Prostate gland (tissue), 2 donors: Measurements from ENCODE around the gene PHF11. TPM values are rescaled to one million over a fixed set of nuclear protein-coding genes. Genes with fewer than 3 reads are reported as not detected.

Experiments
- DNase-seq: peaks from one replicate; pipeline ENCODE4 v3.0.0-alpha.2; 2019; ENCODE audit warnings: low spot score
- H3K27ac ChIP-seq, 2 donors: fragments of 200-600 bp; sonication (generic); 2 replicates each; pipeline ENCODE4 v1.5.1; 2017 to 2019
- H3K27me3 ChIP-seq: fragments of 200-600 bp; sonication (generic); replicated peaks from 2 replicates; pipeline ENCODE4 v1.5.1; 2019; ENCODE audit not compliant: insufficient read depth
- H3K36me3 ChIP-seq, 2 donors: fragments of 200-600 bp; sonication (generic); 1 replicate in 1 of 2; 2 replicates in 1 of 2; pipeline versions ENCODE4 v1.5.1 to v1.8.1; 2017 to 2019
- H3K4me1 ChIP-seq: fragments of 200-600 bp; sonication (generic); replicated peaks from 2 replicates; pipeline ENCODE4 v1.5.1; 2019
- H3K4me3 ChIP-seq, 2 donors: fragments of 200-600 bp; sonication (generic); 2 replicates each; pipeline ENCODE4 v1.5.1; 2017 to 2019
- H3K9me3 ChIP-seq: fragments of 200-600 bp; sonication (generic); 2 replicates; pipeline ENCODE4 v1.5.1; 2017
- CTCF ChIP-seq, 4 experiments: fragments of 200-600 bp in 2 of 4; fragments of 450-650 bp in 2 of 4; sonication (generic) in 2 of 4; IDR thresholded peaks; 1 replicate in 3 of 4; 2 replicates in 1 of 4; pipeline ENCODE4 v1.5.1; 2016 to 2019; ENCODE audit warnings: antibody characterized with exemption in 4 of 4, mild to moderate bottlenecking in 2 of 4, moderate library complexity in 2 of 4
- POLR2A ChIP-seq: fragments of 450-650 bp; IDR thresholded peaks from one replicate; pipeline ENCODE4 v1.6.1; 2016; ENCODE audit warnings: antibody characterized with exemption, mild to moderate bottlenecking
- POLR2AphosphoS5 ChIP-seq: sonication (generic); formaldehyde crosslinking; IDR thresholded peaks from one replicate; pipeline ENCODE4 v1.6.1; 2017; ENCODE audit warnings: antibody characterized with exemption
- WGBS: methylation state at CpG from one replicate; pipeline ENCODE4 v1.1.5; 2018; 5-methylcytosine and 5-hydroxymethylcytosine counted together
- intact Hi-C: fragments of 100-400 bp; cut with DNase I; formaldehyde crosslinking; loops from one replicate; pipeline ENCODE4 v1.14.2; 2022
- total RNA-seq, 2 donors: library from RNA; depleted of rRNA; stranded (reverse); fragments of >200 nt; gene quantifications; one replicate each; pipeline ENCODE4 v1.1.0, GENCODE V29; 2016

The PHF11 gene
- total RNA-seq, 2 donors from 2014 or later = 28.5 to 29.5 TPM

- no peaks in the 10 kb centered on the region for H3K27me3 ChIP-seq
- DNase-seq = no peak
- intact Hi-C loops = no loop called here
- no peak overlapping the region for H3K4me3 ChIP-seq
- H3K4me1 ChIP-seq = no peaks in the 10 kb centered on the region
- H3K36me3 ChIP-seq = no peaks in the 10 kb centered on the region
- no peak for TF ChIP-seq POLR2A
- no peak for TF ChIP-seq CTCF (IDR thresholded peaks at IDR 0.05)
- no peak for TF ChIP-seq POLR2AphosphoS5
- no peaks in the 10 kb centered on the region for H3K9me3 ChIP-seq
- 79% methylated on average over 7 of the region's 7 CpGs for WGBS
- no peak overlapping the region for H3K27ac ChIP-seq
Measured at GRCh38 chr13:49540552-49540951, 44.8 kb downstream of the PHF11 start.

GRCh38 chr13:49543656-49544055, 47.9 kb downstream of the PHF11 start:
- no peak for TF ChIP-seq POLR2AphosphoS5
- TF ChIP-seq POLR2A = no peak
- TF ChIP-seq CTCF (IDR thresholded peaks at IDR 0.05) = no peak

DNA sequence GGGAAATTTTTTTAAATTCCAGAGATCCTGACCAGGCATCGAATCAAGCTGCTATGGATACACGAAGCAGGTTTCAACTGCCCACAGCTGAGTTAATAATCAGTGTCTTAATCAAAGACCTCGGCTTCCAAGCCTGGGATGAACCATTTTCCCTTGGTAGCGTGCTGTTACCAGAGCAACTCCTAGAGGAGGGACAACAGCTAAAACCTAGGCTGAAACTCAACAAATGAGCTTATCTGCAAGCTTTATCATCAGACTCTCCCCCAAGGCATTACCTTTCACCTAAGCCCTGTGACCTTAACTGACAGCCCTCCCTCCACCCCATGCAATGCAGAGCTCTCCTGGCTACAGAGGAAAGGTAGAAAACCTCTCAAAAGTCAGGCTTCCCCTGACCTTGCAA, 49.9 kb downstream of the PHF11 start:
- WGBS = 76% methylated on average over 4 of the region's 4 CpGs
- no peak for TF ChIP-seq POLR2AphosphoS5
- TF ChIP-seq CTCF (IDR thresholded peaks at IDR 0.05) = no peak
- TF ChIP-seq POLR2A = no peak
- Histone ChIP-seq H3K9me3 (no peaks in the 10 kb centered on the region), H3K4me3 (no peak overlapping the region), H3K27ac (no peak overlapping the region), H3K36me3 (no peaks in the 10 kb centered on the region), H3K27me3 (no peaks in the 10 kb centered on the region), H3K4me1 (no peaks in the 10 kb centered on the region)
- intact Hi-C loops = no loop called here
- DNase-seq = no peak

More at GRCh38 chr13:49543656-49544055, 47.9 kb downstream of the PHF11 start:
- H3K9me3 ChIP-seq = no peaks in the 10 kb centered on the region
- H3K27ac ChIP-seq = no peak overlapping the region
- H3K4me3 ChIP-seq = no peak overlapping the region
- intact Hi-C loops = no loop called here
- H3K36me3 ChIP-seq = no peaks in the 10 kb centered on the region
- DNase-seq = no peak
- no peaks in the 10 kb centered on the region for H3K4me1 ChIP-seq
- H3K27me3 ChIP-seq = no peaks in the 10 kb centered on the region
- WGBS = 94% methylated on average over 3 of the region's 3 CpGs

DNA sequence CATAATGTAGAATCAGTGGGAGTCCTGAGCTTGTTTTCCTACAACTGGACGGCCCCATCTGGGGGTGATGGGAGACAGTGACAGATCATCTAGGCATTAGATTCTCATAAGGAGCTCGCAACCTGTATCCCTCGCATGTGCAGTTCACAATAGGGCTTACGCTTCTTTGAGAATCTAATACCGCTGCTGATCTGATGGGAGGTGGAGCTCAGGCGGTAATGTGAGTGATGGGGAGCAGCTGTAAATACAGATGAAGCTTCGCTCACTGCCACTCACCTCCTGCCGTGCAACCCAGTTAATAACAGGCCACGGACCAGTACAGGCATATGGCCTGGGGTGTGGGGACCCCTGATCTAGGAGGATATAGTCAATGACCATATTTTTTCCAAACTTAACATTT, 50.8 kb downstream of the PHF11 start:
- 95% methylated on average over 9 of the region's 9 CpGs for WGBS
- no peak for DNase-seq
- Histone ChIP-seq H3K9me3 (no peaks in the 10 kb centered on the region), H3K36me3 (no peaks in the 10 kb centered on the region), H3K4me3 (no peak overlapping the region), H3K27ac (no peak overlapping the region), H3K27me3 (no peaks in the 10 kb centered on the region), H3K4me1 (no peaks in the 10 kb centered on the region)
- TF ChIP-seq POLR2A = no peak
- TF ChIP-seq POLR2AphosphoS5 = no peak
- no peak for TF ChIP-seq CTCF (IDR thresholded peaks at IDR 0.05)
- intact Hi-C loops = no loop called here

DNA sequence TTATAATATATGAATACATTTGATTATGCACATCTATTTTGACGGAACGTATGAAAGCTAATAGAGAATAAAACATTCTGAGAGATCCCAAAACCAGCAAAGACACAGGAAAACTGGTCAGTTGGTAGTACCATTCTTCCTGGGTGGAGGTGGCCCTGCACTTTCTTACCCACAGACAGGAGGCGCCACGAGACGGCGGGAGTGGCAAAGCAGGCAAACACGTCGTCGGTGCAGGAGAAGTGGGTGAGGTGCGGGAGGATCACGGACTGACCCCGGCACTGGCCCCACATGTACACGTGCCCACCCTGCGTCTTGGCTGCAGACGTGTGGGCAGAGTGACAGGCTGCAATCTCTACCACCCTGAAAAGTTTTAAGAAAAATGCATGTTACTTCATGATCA, 53.5 kb downstream of the PHF11 start:
- no peaks in the 10 kb centered on the region for H3K27me3 ChIP-seq
- H3K4me3 ChIP-seq = no peak overlapping the region
- intact Hi-C loops = no loop called here
- no peaks in the 10 kb centered on the region for H3K36me3 ChIP-seq
- 91% methylated on average over 15 of the region's 15 CpGs for WGBS
- no peak overlapping the region for H3K27ac ChIP-seq
- no peaks in the 10 kb centered on the region for H3K9me3 ChIP-seq
- no peak for DNase-seq
- H3K4me1 ChIP-seq = no peaks in the 10 kb centered on the region
- TF ChIP-seq POLR2AphosphoS5 (no peak), CTCF (IDR thresholded peaks at IDR 0.05) (no peak), POLR2A (no peak)
